Stimulated activated naive B cell treated with anti-CD40 and anti-IgM and Interleukin-4, amounts not matched to agents 10 μg/mL and 1 μg/mL and 100 μg/mL, for 72 hours (primary cell): ENCODE data around the gene FLRT2.

Experiments
- ATAC-seq, 2 donors: fragments of 150-1000 bp; cut with Tn5 transposase; replicated peaks; 2 replicates each; pipeline ENCODE4 v1.10.0; 2021; ENCODE audit warnings: moderate library complexity in 1 of 2
- DNase-seq: peaks from one replicate; pipeline ENCODE4 v3.0.0; 2021
- H3K27ac Mint-ChIP-seq: one replicate; pipeline ENCODE4 v1.8.0; 2022; ENCODE audit warnings: mild to moderate bottlenecking, mixed read lengths
- H3K27me3 Mint-ChIP-seq, 2 donors: one replicate each; pipeline ENCODE4 v1.8.0; 2022; ENCODE audit warnings: mixed read lengths in 2 of 2
- H3K36me3 Mint-ChIP-seq, 2 donors: one replicate each; pipeline ENCODE4 v1.8.0; 2022; ENCODE audit warnings: mixed read lengths in 2 of 2, mild to moderate bottlenecking in 1 of 2
- H3K4me1 Mint-ChIP-seq, 2 donors: one replicate each; pipeline ENCODE4 v1.8.0; 2022; ENCODE audit warnings: mixed read lengths in 2 of 2, mild to moderate bottlenecking in 1 of 2
- H3K4me3 Mint-ChIP-seq, 2 donors: one replicate each; pipeline ENCODE4 v1.8.0; 2022; ENCODE audit warnings: mild to moderate bottlenecking in 2 of 2, mixed read lengths in 2 of 2, moderate library complexity in 1 of 2
- H3K9me3 Mint-ChIP-seq, 2 donors: one replicate each; pipeline ENCODE4 v1.8.0; 2022; ENCODE audit warnings: mixed read lengths in 2 of 2, mild to moderate bottlenecking in 1 of 2

FLRT2 gene

DNA sequence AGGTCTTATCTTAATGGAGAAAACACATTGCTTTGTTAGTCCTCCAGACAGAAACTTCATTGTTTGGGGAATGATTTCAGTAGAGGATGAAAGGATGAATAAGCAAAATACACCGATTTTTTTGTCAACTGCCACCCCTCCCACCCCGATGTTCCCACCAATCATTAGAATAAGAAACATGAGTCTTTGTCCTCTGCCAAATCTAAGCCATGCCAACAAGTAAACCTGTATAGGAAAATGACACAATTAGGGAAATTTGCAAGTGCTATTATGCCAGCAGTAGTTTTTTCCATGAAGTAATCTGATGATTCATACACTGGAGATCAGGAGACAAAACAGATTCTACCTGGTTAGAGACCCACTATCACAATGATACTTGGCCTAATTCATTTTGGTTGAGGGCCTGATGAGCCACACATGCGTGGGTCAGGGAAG is 35.9 kb downstream of the FLRT2 start:
- no peaks in the 10 kb centered on the region for H3K4me1 Mint-ChIP-seq
- DNase-seq = no peak
- no peak overlapping the region for H3K4me3 Mint-ChIP-seq
- H3K27ac Mint-ChIP-seq = no peak overlapping the region
- no peaks in the 10 kb centered on the region for H3K27me3 Mint-ChIP-seq
- ATAC-seq = no peak
- H3K36me3 Mint-ChIP-seq = no peaks in the 10 kb centered on the region
- H3K9me3 Mint-ChIP-seq = peaks cover 0 to 5% of the 10 kb centered on the region in 2 donors

DNA sequence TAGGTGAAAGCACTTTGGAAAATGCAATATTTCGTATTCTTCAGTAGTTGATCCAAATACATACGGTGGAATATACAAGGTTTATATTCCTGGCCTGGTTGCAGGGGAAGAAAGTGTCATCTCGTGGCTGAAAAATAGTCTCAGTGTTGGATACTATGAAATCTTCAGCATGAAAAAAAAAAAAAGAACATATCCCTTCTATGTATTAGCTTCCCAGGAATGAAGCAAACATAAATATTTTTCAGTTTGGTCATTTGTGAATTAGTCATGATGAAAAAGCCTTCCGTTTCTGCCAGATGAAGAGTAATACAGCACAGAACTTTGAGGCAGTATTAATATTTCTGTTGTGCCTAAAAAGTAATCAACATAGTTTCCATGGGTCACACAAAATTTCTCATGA is 36.7 kb downstream of the FLRT2 start:
- H3K4me1 Mint-ChIP-seq = no peaks in the 10 kb centered on the region
- no peak overlapping the region for H3K27ac Mint-ChIP-seq
- DNase-seq (no peak), ATAC-seq (no peak)
- H3K9me3 Mint-ChIP-seq = peaks cover 0 to 5% of the 10 kb centered on the region in 2 donors
- H3K36me3 Mint-ChIP-seq = no peaks in the 10 kb centered on the region
- no peak overlapping the region for H3K4me3 Mint-ChIP-seq
- no peaks in the 10 kb centered on the region for H3K27me3 Mint-ChIP-seq

DNA sequence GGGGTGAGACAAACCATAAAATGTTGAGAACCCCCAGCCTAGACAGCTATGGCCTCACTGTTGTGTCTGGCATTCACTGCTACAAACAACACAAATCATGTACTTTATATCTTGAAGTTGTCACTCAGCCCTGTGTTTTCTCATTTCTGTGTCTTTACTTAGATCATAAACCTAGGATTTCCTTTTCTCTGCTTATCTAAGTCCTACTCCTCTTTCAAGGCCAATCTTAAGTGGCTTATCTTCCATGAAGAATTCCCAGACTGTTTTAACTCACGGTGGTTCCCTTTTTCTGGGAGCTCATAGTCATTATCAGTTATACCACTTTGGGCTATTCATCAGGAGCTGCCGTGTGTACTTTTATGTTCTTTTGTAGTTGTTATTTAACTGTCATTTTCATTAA is 42.1 kb downstream of the FLRT2 start:
- H3K27ac Mint-ChIP-seq = no peak overlapping the region
- ATAC-seq (no peak), DNase-seq (no peak)
- peaks cover 0 to 5% of the 10 kb centered on the region in 2 donors for H3K9me3 Mint-ChIP-seq
- no peaks in the 10 kb centered on the region for H3K36me3 Mint-ChIP-seq
- no peak overlapping the region for H3K4me3 Mint-ChIP-seq
- H3K27me3 Mint-ChIP-seq = no peaks in the 10 kb centered on the region
- H3K4me1 Mint-ChIP-seq = no peaks in the 10 kb centered on the region

DNA sequence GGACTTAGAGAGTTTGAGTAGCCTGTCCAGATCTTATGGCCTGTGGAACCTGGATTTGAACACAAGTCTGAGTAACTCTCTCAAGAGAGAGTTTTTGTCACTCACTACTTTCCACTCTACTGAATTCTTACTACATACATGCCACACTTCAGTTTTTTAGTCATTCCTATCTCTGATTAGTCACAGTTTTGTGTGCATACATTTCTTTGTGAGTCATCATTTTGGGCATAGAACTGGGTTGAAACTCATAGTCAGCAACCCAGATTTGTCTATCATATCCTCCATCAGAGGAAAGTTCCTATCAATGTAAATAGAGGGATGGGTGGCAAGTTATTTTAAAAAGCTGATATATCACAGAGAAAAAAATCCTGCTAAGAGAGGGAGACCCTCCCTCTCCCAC is 42.9 kb downstream of the FLRT2 start:
- H3K27me3 Mint-ChIP-seq = no peaks in the 10 kb centered on the region
- no peak overlapping the region for H3K4me3 Mint-ChIP-seq
- no peaks in the 10 kb centered on the region for H3K36me3 Mint-ChIP-seq
- no peak for ATAC-seq
- H3K27ac Mint-ChIP-seq = no peak overlapping the region
- H3K4me1 Mint-ChIP-seq = no peaks in the 10 kb centered on the region
- peaks cover 0 to 5% of the 10 kb centered on the region in 2 donors for H3K9me3 Mint-ChIP-seq
- no peak for DNase-seq

DNA sequence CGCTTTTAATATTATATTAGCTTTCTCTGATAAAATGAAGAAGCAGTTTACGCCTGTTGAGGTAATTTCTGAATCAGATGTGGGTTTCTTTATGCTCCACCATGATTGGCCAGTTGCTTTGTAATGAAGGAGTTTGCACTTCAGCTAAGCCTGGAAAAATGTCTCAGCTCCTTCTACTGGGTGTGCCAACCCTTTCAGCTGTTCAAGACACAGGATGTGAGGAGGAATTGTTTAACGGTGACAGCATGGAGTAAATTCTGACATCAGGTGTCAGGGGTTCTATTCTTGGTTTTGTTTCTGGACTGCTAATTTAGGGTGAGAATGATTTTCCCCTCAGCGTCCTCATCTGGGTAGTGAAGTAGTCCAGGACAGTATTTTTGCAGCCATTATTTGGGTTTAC is 43.5 kb downstream of the FLRT2 start:
- H3K27ac Mint-ChIP-seq = no peak overlapping the region
- ATAC-seq (no peak), DNase-seq (no peak)
- no peak overlapping the region for H3K4me3 Mint-ChIP-seq
- H3K9me3 Mint-ChIP-seq = peaks cover 0 to 5% of the 10 kb centered on the region in 2 donors
- no peaks in the 10 kb centered on the region for H3K27me3 Mint-ChIP-seq
- H3K36me3 Mint-ChIP-seq = no peaks in the 10 kb centered on the region
- no peaks in the 10 kb centered on the region for H3K4me1 Mint-ChIP-seq

DNA sequence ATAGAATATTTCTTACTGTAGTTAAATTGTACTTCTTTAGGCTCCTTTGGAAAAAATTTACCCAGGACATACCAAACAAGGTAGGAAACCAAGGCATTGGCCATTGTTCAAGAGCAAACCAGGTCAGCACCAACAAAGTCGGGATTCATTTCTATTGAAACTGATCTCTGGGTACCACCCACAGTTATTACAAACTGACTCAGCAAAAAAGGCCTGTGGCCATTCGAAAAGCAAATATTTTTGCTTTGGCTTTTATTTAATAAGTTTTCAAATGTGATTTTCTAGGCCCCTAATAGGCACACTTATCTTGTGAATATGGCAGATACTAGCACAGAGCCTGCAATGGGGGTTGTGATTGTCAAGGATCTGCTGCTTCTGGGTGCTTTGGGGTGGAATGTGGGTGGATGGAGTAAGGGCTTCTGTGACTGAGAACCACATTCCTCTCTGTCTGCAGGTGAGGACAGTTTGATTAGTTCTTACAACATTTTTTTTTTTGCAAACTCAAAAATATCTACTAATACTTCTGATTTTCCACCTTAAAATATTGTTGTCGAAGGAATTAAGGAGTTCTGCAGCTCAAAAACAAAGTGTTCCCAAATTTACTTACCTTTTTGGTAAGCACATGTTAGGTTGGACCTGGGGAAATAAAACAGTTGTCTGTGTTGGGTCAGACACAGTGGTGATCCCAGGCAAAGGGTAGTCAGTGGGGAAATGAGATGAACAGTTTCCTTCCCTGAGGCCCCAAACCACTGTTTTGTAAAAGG is 45.1 kb downstream of the FLRT2 start:
- Mint-ChIP-seq H3K4me1 (no peaks in the 10 kb centered on the region), H3K36me3 (no peaks in the 10 kb centered on the region), H3K9me3 (no peaks in the 10 kb centered on the region), H3K27ac (no peak overlapping the region), H3K27me3 (no peaks in the 10 kb centered on the region), H3K4me3 (no peak overlapping the region)
- ATAC-seq (no peak), DNase-seq (no peak)

DNA sequence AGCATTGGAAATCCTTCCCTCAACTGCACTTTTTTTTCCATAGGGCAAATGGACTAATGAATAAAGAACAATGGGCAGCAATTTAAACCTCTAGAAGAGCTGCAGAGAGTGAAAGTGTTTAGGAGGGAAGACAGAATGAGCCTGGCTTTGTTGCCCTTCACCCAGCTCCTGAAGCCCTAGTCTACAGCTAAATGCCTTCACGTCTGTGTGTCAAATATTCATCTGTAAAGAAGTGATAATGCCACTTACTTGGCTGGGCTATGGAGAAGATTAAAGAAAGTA is 45.6 kb downstream of the FLRT2 start:
- DNase-seq = no peak
- Mint-ChIP-seq H3K36me3 (no peaks in the 10 kb centered on the region), H3K9me3 (no peaks in the 10 kb centered on the region), H3K4me3 (no peak overlapping the region), H3K27ac (no peak overlapping the region), H3K4me1 (no peaks in the 10 kb centered on the region), H3K27me3 (no peaks in the 10 kb centered on the region)
- no peak for ATAC-seq

DNA sequence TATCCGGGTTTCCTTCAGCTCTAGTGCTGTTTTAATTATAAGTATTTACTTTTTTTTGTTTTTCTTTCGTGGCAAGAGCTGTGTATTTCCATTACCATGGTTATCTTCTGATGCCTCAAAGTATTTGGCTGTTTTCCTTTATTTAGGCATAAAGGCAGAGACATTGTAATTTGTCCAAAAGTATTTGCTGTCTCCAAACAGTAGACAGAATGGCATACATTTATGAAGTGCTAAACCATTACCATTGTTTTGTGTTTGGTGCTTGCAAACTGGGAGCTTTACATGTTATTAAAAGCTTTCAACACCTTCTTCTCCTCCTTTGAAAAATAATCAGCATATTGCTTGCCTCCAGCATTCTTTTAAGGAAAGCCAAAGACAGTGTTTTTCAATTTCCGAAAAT is 46.3 kb downstream of the FLRT2 start:
- H3K4me1 Mint-ChIP-seq = no peaks in the 10 kb centered on the region
- no peak overlapping the region for H3K27ac Mint-ChIP-seq
- no peak overlapping the region for H3K4me3 Mint-ChIP-seq
- no peaks in the 10 kb centered on the region for H3K27me3 Mint-ChIP-seq
- H3K9me3 Mint-ChIP-seq = no peaks in the 10 kb centered on the region
- no peak for DNase-seq
- no peaks in the 10 kb centered on the region for H3K36me3 Mint-ChIP-seq
- ATAC-seq = no peak

DNA sequence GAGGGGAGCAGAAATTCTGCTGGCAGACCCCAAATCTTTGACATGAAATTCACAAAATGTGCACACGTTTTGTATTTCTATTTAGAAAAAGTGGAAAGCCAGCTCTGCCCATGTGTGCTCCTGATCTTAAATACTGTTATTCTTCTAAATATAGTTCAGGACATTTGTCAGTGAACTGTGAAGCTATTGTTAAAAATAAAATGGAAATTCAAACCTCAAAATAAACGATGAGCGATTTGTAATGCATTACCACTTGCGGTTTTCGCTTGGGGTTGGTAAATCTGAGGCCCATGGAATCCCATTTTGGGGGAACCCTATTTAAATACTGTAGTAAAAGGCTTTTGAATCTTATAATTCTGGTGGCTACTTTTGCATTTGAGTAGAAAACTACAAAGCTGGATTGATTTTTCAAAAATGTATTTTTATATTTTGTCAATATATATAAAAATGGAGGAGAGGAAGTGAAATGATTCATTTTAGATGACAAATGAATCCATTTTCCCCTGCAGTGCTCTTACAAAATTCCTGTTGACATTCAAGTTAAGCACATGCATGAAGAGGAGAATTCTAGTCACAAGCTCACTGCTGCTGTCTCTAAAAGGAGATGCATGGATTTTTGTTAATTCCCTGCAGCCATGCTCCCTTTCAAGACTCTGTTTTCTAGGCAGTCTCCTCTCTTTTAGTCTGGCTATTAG is 47.1 kb downstream of the FLRT2 start:
- DNase-seq = no peak
- Mint-ChIP-seq H3K4me1 (no peaks in the 10 kb centered on the region), H3K9me3 (no peaks in the 10 kb centered on the region), H3K4me3 (no peak overlapping the region), H3K27ac (no peak overlapping the region), H3K27me3 (no peaks in the 10 kb centered on the region), H3K36me3 (no peaks in the 10 kb centered on the region)
- no peak for ATAC-seq

DNA sequence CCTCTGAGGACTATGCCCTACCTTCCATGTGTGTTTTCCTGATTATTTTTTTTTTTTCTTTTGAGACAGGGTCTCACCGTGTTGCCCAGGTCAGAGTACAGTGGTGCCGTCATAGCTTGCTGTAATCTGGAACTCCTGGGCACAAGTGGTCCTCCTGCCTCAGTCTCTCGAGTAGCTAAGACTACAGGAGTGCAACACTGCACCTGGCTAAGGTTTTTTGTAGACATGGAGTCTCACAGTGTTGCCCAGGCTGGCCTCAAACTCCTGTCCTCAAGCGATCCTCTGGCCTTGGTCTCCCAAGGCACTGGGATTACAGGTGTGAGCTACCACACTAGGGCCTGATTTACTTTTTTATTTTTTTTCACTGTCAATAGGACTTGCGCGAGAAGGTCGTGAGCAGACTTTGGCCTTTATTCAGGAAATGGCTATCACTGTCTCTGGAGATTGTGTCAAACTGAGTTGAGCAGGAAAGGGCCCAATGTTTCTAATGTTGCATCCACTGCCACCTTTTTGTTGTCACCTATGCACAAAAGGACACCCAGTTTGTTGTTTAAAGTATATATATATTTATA is 47.7 kb downstream of the FLRT2 start:
- no peak overlapping the region for H3K4me3 Mint-ChIP-seq
- no peaks in the 10 kb centered on the region for H3K4me1 Mint-ChIP-seq
- no peaks in the 10 kb centered on the region for H3K27me3 Mint-ChIP-seq
- no peak for DNase-seq
- no peak overlapping the region for H3K27ac Mint-ChIP-seq
- no peaks in the 10 kb centered on the region for H3K9me3 Mint-ChIP-seq
- no peaks in the 10 kb centered on the region for H3K36me3 Mint-ChIP-seq
- ATAC-seq = no peak

DNA sequence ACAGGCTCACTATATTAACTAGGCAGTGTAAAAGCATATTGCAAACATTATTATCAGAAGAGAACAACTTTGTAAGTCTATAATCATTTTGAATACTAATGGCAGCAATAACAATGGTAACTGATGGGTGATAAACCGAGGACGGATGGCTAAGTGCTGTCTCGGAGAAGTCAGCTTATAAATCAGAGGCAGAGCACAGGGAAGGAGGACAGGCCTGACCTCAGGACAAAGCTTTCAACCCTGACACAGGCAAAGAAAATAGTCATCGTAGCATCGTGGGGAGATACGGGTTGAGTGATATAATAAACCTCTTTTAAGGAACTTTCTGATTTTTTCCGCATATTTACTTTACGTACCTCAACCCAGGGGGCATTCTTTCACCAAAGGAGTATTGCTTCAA is 48.4 kb downstream of the FLRT2 start:
- Mint-ChIP-seq H3K27me3 (no peaks in the 10 kb centered on the region), H3K36me3 (no peaks in the 10 kb centered on the region), H3K4me3 (no peak overlapping the region), H3K27ac (no peak overlapping the region), H3K4me1 (no peaks in the 10 kb centered on the region), H3K9me3 (no peaks in the 10 kb centered on the region)
- DNase-seq (no peak), ATAC-seq (no peak)

DNA sequence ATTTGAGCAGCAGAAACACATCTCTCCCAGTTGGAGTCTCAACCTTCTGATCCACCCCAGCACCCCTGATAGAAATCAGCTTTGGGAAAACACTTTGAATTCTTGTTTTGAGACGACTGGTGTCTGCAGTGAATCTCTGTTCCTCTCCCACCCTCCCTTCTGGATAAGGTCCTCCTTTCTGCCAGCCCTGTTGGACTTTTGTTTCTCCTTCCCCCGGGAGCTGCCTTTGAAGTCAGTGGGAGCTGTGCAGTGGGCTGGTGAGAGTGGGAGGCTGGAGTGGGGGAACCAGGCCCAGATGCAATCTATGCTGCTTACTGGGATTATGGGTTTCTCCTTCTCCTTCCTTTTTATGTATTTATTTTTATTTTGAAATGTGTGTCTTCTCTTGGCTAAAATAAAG is 49.0 kb downstream of the FLRT2 start:
- Mint-ChIP-seq H3K27ac (no peak overlapping the region), H3K9me3 (no peaks in the 10 kb centered on the region), H3K4me3 (no peak overlapping the region), H3K27me3 (no peaks in the 10 kb centered on the region), H3K36me3 (no peaks in the 10 kb centered on the region), H3K4me1 (no peaks in the 10 kb centered on the region)
- DNase-seq = no peak
- ATAC-seq = no peak

DNA sequence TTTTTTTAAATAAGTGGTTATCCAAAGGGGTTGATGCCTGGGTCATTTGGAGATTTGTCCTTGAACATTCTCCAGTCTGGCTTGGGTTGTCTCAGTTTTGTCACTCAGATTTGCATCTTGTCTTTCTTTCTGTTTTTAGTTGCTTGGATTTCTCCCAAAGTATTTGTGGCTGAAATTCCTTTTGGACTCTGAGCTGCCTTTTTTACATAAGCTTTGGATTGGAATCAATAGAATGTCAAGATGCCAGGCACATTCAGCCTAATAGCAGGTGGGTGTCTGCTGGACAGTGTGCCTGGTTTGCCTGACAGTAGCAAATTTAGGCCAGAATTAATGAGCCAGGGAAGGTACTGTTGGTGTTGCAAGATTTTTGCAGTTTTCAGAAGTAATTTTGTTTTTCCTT is 50.0 kb downstream of the FLRT2 start:
- H3K27me3 Mint-ChIP-seq = no peaks in the 10 kb centered on the region
- H3K36me3 Mint-ChIP-seq = no peaks in the 10 kb centered on the region
- ATAC-seq = no peak
- no peaks in the 10 kb centered on the region for H3K9me3 Mint-ChIP-seq
- no peaks in the 10 kb centered on the region for H3K4me1 Mint-ChIP-seq
- DNase-seq = no peak
- no peak overlapping the region for H3K27ac Mint-ChIP-seq
- H3K4me3 Mint-ChIP-seq = no peak overlapping the region

DNA sequence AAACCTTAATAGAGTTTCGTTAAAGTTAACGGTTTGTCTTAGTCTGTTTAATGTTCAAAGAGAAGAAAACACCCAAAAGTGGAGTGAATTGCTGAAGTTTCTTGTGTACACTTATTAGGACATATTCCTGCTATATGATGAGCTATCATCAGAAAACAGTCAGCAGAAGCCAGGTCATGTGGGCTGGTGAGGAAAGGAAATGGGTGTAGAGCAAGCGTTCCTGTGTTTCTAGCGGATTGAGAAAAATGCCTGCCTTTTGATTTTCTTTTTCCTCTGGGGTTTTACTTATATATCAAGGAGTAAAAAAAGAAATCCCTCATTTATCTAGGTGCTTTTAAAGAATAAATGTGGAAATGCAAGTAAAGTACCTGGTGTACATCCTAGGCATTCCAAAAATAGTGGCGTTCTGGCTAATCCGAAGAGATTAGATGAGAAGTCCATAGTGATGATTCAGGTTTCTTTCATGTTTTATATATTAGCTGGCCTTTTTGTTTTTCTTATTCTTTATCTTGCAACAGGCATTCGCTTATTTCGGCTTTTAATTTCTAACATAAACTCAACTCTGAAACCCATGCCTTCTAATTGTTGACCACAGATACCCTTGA is 50.7 kb downstream of the FLRT2 start:
- no peaks in the 10 kb centered on the region for H3K9me3 Mint-ChIP-seq
- no peaks in the 10 kb centered on the region for H3K36me3 Mint-ChIP-seq
- H3K27ac Mint-ChIP-seq = no peak overlapping the region
- ATAC-seq (no peak), DNase-seq (no peak)
- H3K4me1 Mint-ChIP-seq = no peaks in the 10 kb centered on the region
- no peaks in the 10 kb centered on the region for H3K27me3 Mint-ChIP-seq
- H3K4me3 Mint-ChIP-seq = no peak overlapping the region

DNA sequence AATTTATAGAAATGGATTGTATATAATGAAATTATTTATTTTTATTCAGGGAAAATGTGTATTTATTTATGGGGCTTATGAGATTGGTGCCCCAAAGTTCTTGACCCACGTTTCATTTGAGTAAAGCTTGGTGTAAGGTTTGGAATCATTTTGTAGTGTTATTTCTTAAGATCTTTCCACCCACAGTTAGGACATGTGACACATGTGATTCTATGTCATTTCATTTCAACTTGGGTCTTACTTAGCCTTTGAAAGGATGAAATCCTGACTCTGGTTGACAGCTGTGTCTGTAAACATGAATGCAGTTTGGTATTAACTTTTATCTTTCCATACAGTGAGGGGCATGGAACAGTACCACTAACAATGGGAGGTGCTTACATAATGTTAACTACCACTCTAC is 51.7 kb downstream of the FLRT2 start:
- Mint-ChIP-seq H3K9me3 (peaks cover 0 to 1% of the 10 kb centered on the region in 2 donors), H3K27me3 (no peaks in the 10 kb centered on the region), H3K27ac (no peak overlapping the region), H3K4me3 (no peak overlapping the region), H3K36me3 (no peaks in the 10 kb centered on the region), H3K4me1 (no peaks in the 10 kb centered on the region)
- DNase-seq = no peak
- no peak for ATAC-seq
